SK-N-SH treated with all-trans-retinoic acid at 6 μM for 48 hours (cell line): ENCODE results near the gene MPZL3.

ENCODE experiments used
- CREB5 ChIP-seq: fragments of 250-450 bp; sonication (Bioruptor Pico); IDR thresholded peaks from 2 replicates; pipeline ENCODE4 v1.5.1; 2020; ENCODE audit warnings: low read depth, mild to moderate bottlenecking, moderate library complexity
- ESRRG ChIP-seq: fragments of 250-450 bp; sonication (Bioruptor Pico); IDR thresholded peaks from 2 replicates; pipeline ENCODE4 v1.6.1; 2021; ENCODE audit warnings: mild to moderate bottlenecking
- RARB ChIP-seq: fragments of 250-450 bp; sonication (Bioruptor Pico); IDR thresholded peaks from 2 replicates; pipeline ENCODE4 v1.8.0; 2021; ENCODE audit warnings: mild to moderate bottlenecking, moderate library complexity
- TCF4 ChIP-seq: fragments of 250-450 bp; sonication (Bioruptor Pico); IDR thresholded peaks from 2 replicates; pipeline ENCODE4 v1.8.0; 2021; ENCODE audit warnings: mild to moderate bottlenecking, moderate library complexity, borderline replicate concordance
- ZC3H10 ChIP-seq: fragments of 250-450 bp; sonication (Bioruptor Pico); IDR thresholded peaks from 2 replicates; pipeline ENCODE4 v1.5.1; 2021; ENCODE audit warnings: mild to moderate bottlenecking, moderate library complexity

GRCh38 chr11:118277312-118277711 is 25.1 kb upstream of the MPZL3 start:
- no peak for TF ChIP-seq ESRRG (CRISPR knock-in tag)
- TF ChIP-seq TCF4 (CRISPR knock-in tag): no peak
- no peak for TF ChIP-seq CREB5 (CRISPR knock-in tag)
- no peak for TF ChIP-seq RARB (CRISPR knock-in tag)
- no peak for TF ChIP-seq ZC3H10
